ENCODE measurements around the gene ITPRIPL2. TPM values are rescaled to one million over a fixed set of nuclear protein-coding genes. Genes with fewer than 3 reads are reported as not detected.
A peak's percentile ranks its signal among the peaks of the same experiment; 100 is the strongest.

The ITPRIPL2 gene
- total RNA-seq, 1 experiment from 2014 or later, result 26.7 TPM

GRCh38 chr16:19089410-19089955, 24.3 kb upstream of the ITPRIPL2 start:
- in situ Hi-C loops (cut with HindIII; ENCODE audit: low pct_unique_long_range_greater_than_20kb, low sequenced_read_pairs), result no loop called here
- DNase-seq (ENCODE audit: low read depth, low spot score), result no peak

- in situ Hi-C loops (cut with HindIII; ENCODE audit: low pct_unique_long_range_greater_than_20kb, low sequenced_read_pairs), result no loop called here
- no peak for DNase-seq (ENCODE audit: low read depth, low spot score)
Observed at GRCh38 chr16:19090916-19091315, 22.8 kb upstream of the ITPRIPL2 start.

GRCh38 chr16:19092653-19093410, 20.9 kb upstream of the ITPRIPL2 start:
- in situ Hi-C loops (cut with HindIII; ENCODE audit: low pct_unique_long_range_greater_than_20kb, low sequenced_read_pairs), result no loop called here
- DNase-seq (ENCODE audit: low read depth, low spot score), result no peak

GRCh38 chr16:19093631-19094541, 19.9 kb upstream of the ITPRIPL2 start:
- in situ Hi-C loops (cut with HindIII; ENCODE audit: low pct_unique_long_range_greater_than_20kb, low sequenced_read_pairs), result no loop called here
- DNase-seq (ENCODE audit: low read depth, low spot score), result no peak

- in situ Hi-C loops (cut with HindIII; ENCODE audit: low pct_unique_long_range_greater_than_20kb, low sequenced_read_pairs), result no loop called here
- DNase-seq (ENCODE audit: low read depth, low spot score), result peak; percentile 66
Observed at GRCh38 chr16:19094542-19095365, 19.0 kb upstream of the ITPRIPL2 start.

GRCh38 chr16:19095654-19096053, 18.1 kb upstream of the ITPRIPL2 start:
- in situ Hi-C loops (cut with HindIII; ENCODE audit: low pct_unique_long_range_greater_than_20kb, low sequenced_read_pairs), result no loop called here
- no peak for DNase-seq (ENCODE audit: low read depth, low spot score)

GRCh38 chr16:19098173-19098572, 15.6 kb upstream of the ITPRIPL2 start:
- no peak for DNase-seq (ENCODE audit: low read depth, low spot score)
- in situ Hi-C loops (cut with HindIII; ENCODE audit: low pct_unique_long_range_greater_than_20kb, low sequenced_read_pairs), result no loop called here

- in situ Hi-C loops (cut with HindIII; ENCODE audit: low pct_unique_long_range_greater_than_20kb, low sequenced_read_pairs), result no loop called here
- no peak for DNase-seq (ENCODE audit: low read depth, low spot score)
Observed at GRCh38 chr16:19102187-19102872, 11.4 kb upstream of the ITPRIPL2 start.

GRCh38 chr16:19104607-19105006, 9.2 kb upstream of the ITPRIPL2 start:
- in situ Hi-C loops (cut with HindIII; ENCODE audit: low pct_unique_long_range_greater_than_20kb, low sequenced_read_pairs), result no loop called here
- DNase-seq (ENCODE audit: low read depth, low spot score), result no peak

- in situ Hi-C loops (cut with HindIII; ENCODE audit: low pct_unique_long_range_greater_than_20kb, low sequenced_read_pairs), result no loop called here
- no peak for DNase-seq (ENCODE audit: low read depth, low spot score)
Observed at GRCh38 chr16:19105131-19105530, 8.6 kb upstream of the ITPRIPL2 start.

GRCh38 chr16:19105891-19106624, 7.7 kb upstream of the ITPRIPL2 start:
- no peak for DNase-seq (ENCODE audit: low read depth, low spot score)
- in situ Hi-C loops (cut with HindIII; ENCODE audit: low pct_unique_long_range_greater_than_20kb, low sequenced_read_pairs), result no loop called here

GRCh38 chr16:19106625-19107020, 7.1 kb upstream of the ITPRIPL2 start:
- no peak for DNase-seq (ENCODE audit: low read depth, low spot score)
- in situ Hi-C loops (cut with HindIII; ENCODE audit: low pct_unique_long_range_greater_than_20kb, low sequenced_read_pairs), result no loop called here

GRCh38 chr16:19108409-19109287, 5.1 kb upstream of the ITPRIPL2 start:
- no peak for DNase-seq (ENCODE audit: low read depth, low spot score)
- in situ Hi-C loops (cut with HindIII; ENCODE audit: low pct_unique_long_range_greater_than_20kb, low sequenced_read_pairs), result no loop called here

- in situ Hi-C loops (cut with HindIII; ENCODE audit: low pct_unique_long_range_greater_than_20kb, low sequenced_read_pairs), result no loop called here
- DNase-seq (ENCODE audit: low read depth, low spot score), result no peak
Observed at GRCh38 chr16:19109288-19109664, 4.5 kb upstream of the ITPRIPL2 start.

GRCh38 chr16:19110537-19111360, 3.0 kb upstream of the ITPRIPL2 start:
- DNase-seq (ENCODE audit: low read depth, low spot score), result no peak
- in situ Hi-C loops (cut with HindIII; ENCODE audit: low pct_unique_long_range_greater_than_20kb, low sequenced_read_pairs), result no loop called here

All from SK-MEL-5 (cell line).